B cell (primary cell): Measurements from ENCODE around the gene CLCA1. TPM values are rescaled to one million over a fixed set of nuclear protein-coding genes. Genes with fewer than 3 reads are reported as not detected.

Experiments
- ATAC-seq: fragments of 200-7000 bp; cut with Tn5 transposase; one replicate; pipeline ENCODE4 v1.10.0; 2021; ENCODE audit warnings: low read depth, mild to moderate bottlenecking, moderate number of reproducible peaks, moderate library complexity
- CTCF ChIA-PET: fragments of 350-600 bp; sonication (Branson Sonifier 250); formaldehyde crosslinking; loops from one replicate; lab custom pipeline; 2021; ENCODE audit warnings: antibody characterized with exemption, inconsistent platforms; lab: Charles Lee
- POLR2A ChIA-PET: fragments of 350-600 bp; sonication (Branson Sonifier 250); formaldehyde crosslinking; loops from one replicate; lab custom pipeline; 2021; ENCODE audit warnings: antibody characterized with exemption; lab: Charles Lee
- DNase-seq: peaks from one replicate; pipeline ENCODE4 v3.0.0; 2013
- H2AFZ ChIP-seq: 2 replicates; pipeline ENCODE4 v1.6.1; 2012; ENCODE audit warnings: mild to moderate bottlenecking, low read depth, low read length; ENCODE audit not compliant: insufficient read depth, poor library complexity, severe bottlenecking
- H3K27ac ChIP-seq, 2 donors: 1 replicate in 1 of 2; 2 replicates in 1 of 2; pipeline ENCODE4 v1.5.1; 2012 to 2013; ENCODE audit warnings: low read length in 2 of 2, mild to moderate bottlenecking in 2 of 2, moderate library complexity in 1 of 2
- H3K27me3 ChIP-seq, 4 experiments: fragments of 200-600 bp in 1 of 4; sonication (generic) in 1 of 4; replicated peaks in 1 of 4; 1 replicate in 2 of 4; 2 replicates in 2 of 4; pipeline versions ENCODE4 v1.6.1 to v1.7.0; 2013 to 2016; ENCODE audit warnings: low read length in 3 of 4, mild to moderate bottlenecking in 2 of 4, mixed read lengths in 1 of 4, moderate library complexity in 1 of 4; ENCODE audit not compliant: insufficient read depth in 4 of 4, control insufficient read depth in 3 of 4; ENCODE audit errors: control extremely low read depth in 1 of 4
- H3K36me3 ChIP-seq, 2 experiments: replicated peaks in 1 of 2; 1 replicate in 1 of 2; 2 replicates in 1 of 2; pipeline versions ENCODE4 v1.6.1 to v1.7.1; 2013; ENCODE audit warnings: low read length in 1 of 2; ENCODE audit not compliant: insufficient read depth in 2 of 2, control insufficient read depth in 1 of 2; ENCODE audit errors: control extremely low read depth in 1 of 2, extremely low read depth in 1 of 2
- H3K4me1 ChIP-seq, 2 donors: fragments of 200-600 bp in 1 of 2; sonication (generic) in 1 of 2; 1 replicate in 1 of 2; 2 replicates in 1 of 2; pipeline versions ENCODE4 v1.5.1 to v1.6.1; 2013 to 2017; ENCODE audit warnings: low read length in 2 of 2; ENCODE audit not compliant: control insufficient read depth in 2 of 2, insufficient read depth in 2 of 2
- H3K4me2 ChIP-seq: replicated peaks from 2 replicates; pipeline ENCODE3; 2012; ENCODE audit warnings: mild to moderate bottlenecking, low read depth, low read length; ENCODE audit not compliant: poor library complexity, severe bottlenecking
- H3K4me3 ChIP-seq, 5 experiments: fragments of 200-600 bp in 1 of 5; sonication (generic) in 1 of 5; 1 replicate in 3 of 5; 2 replicates in 2 of 5; pipeline versions ENCODE4 v1.5.1 to v1.7.0; 2011 to 2016; ENCODE audit warnings: low read length in 4 of 5, mild to moderate bottlenecking in 4 of 5, low read depth in 2 of 5, control low read depth in 1 of 5, moderate library complexity in 1 of 5; ENCODE audit not compliant: insufficient read depth in 1 of 5; ENCODE audit errors: control extremely low read depth in 1 of 5, extremely low read depth in 1 of 5
- H3K79me2 ChIP-seq: fragments of 200-600 bp; sonication (generic); one replicate; pipeline ENCODE4 v1.6.0; 2016; ENCODE audit warnings: low read length; ENCODE audit not compliant: control insufficient read depth, insufficient read depth
- H3K9ac ChIP-seq: fragments of 200-600 bp; sonication (generic); 2 replicates; pipeline ENCODE4 v1.6.1; 2017; ENCODE audit warnings: mild to moderate bottlenecking, low read length, moderate library complexity
- H3K9me3 ChIP-seq, 3 donors: one replicate each; pipeline versions ENCODE4 v1.6.1 to v1.7.1; 2013; ENCODE audit warnings: low read length in 2 of 3; ENCODE audit not compliant: control insufficient read depth in 2 of 3, insufficient read depth in 1 of 3; ENCODE audit errors: control extremely low read depth in 1 of 3
- H4K20me1 ChIP-seq: 2 replicates; pipeline ENCODE4 v1.6.0; 2012; ENCODE audit warnings: mild to moderate bottlenecking, low read length; ENCODE audit not compliant: insufficient read depth, control insufficient read depth, poor library complexity, severe bottlenecking
- H3K27ac Mint-ChIP-seq: one replicate; pipeline ENCODE4 v1.8.0; 2021; ENCODE audit warnings: mixed read lengths
- H3K27me3 Mint-ChIP-seq: one replicate; pipeline ENCODE4 v1.8.0; 2021; ENCODE audit warnings: mixed read lengths
- H3K4me1 Mint-ChIP-seq: one replicate; pipeline ENCODE4 v1.8.0; 2021; ENCODE audit warnings: mixed read lengths
- H3K4me3 Mint-ChIP-seq: one replicate; pipeline ENCODE4 v1.8.0; 2021; ENCODE audit warnings: mixed read lengths
- H3K9me3 Mint-ChIP-seq: one replicate; pipeline ENCODE4 v1.8.0; 2022; ENCODE audit warnings: mixed read lengths; ENCODE audit not compliant: insufficient read depth
- CTCF ChIP-seq: fragments of 200-600 bp; IDR thresholded peaks from one replicate; pipeline ENCODE4 v1.8.0; 2022; ENCODE audit warnings: antibody characterized with exemption, mild to moderate bottlenecking
- EZH2 ChIP-seq: IDR thresholded peaks from 2 replicates; pipeline ENCODE4 v1.6.1; 2012; ENCODE audit warnings: borderline replicate concordance, low read depth, mild to moderate bottlenecking, moderate library complexity, low read length; ENCODE audit not compliant: insufficient read depth, poor library complexity, severe bottlenecking
- WGBS: methylation state at CpG from one replicate; pipeline ENCODE4 v1.1.5; 2013; ENCODE audit warnings: missing lambda C conversion rate; ENCODE audit not compliant: insufficient coverage; 5-methylcytosine and 5-hydroxymethylcytosine counted together
- intact Hi-C: fragments of 100-400 bp; cut with micrococcal nuclease; formaldehyde crosslinking; loops from one replicate; pipeline ENCODE4 v1.10.0; 2022
- polyA plus RNA-seq: library from polyadenylated mRNA; depleted of rRNA; stranded (reverse); fragments of >200 nt; gene quantifications from 2 replicates; pipeline ENCODE4 v1.2.3, GENCODE V29; 2012
- total RNA-seq, 2 donors: library from RNA; stranded (reverse); fragments of 120-200 nt in 1 of 2; gene quantifications; 1 replicate in 1 of 2; 2 replicates in 1 of 2; pipeline versions ENCODE4 v1.2.3 to v1.2.4, GENCODE V29; 2013 to 2022

The CLCA1 gene
- total and polyA plus RNA-seq, 2 donors (not counting 1 experiment from before 2014, with no cell fraction given), result not detected

GRCh38 chr1:86508583-86508969 lies 39.8 kb downstream of the CLCA1 start:
- no peak overlapping the region for H3K4me3 Mint-ChIP-seq
- CTCF ChIA-PET, result interaction anchor here (0.9 to 6.7 kb wide), 6 partner anchors 9 to 231 kb away, joined by 3 to 53 read pairs (median 4); no protein-coding TSS in a partner anchor
- H3K36me3 ChIP-seq, result no peaks in the 10 kb centered on the region
- no peak overlapping the region for H2AFZ ChIP-seq
- H3K4me2 ChIP-seq, result no peak overlapping the region
- no peak overlapping the region for H3K4me3 ChIP-seq
- ATAC-seq, result no peak
- POLR2A ChIA-PET, result no interaction called here
- H3K9me3 Mint-ChIP-seq, result no peaks in the 10 kb centered on the region
- no peak overlapping the region for H3K27ac ChIP-seq
- peaks cover 20% of the 10 kb centered on the region for H3K27me3 Mint-ChIP-seq
- no peaks in the 10 kb centered on the region for H3K79me2 ChIP-seq
- no peaks in the 10 kb centered on the region for H4K20me1 ChIP-seq
- WGBS, result no CpG with 5 or more reads among the region's 2 CpGs
- H3K9ac ChIP-seq, result no peak overlapping the region
- no peak for TF ChIP-seq CTCF
- TF ChIP-seq EZH2, result no peak
- intact Hi-C loops, result no loop called here
- no peaks in the 10 kb centered on the region for H3K9me3 ChIP-seq
- no peaks in the 10 kb centered on the region for H3K4me1 Mint-ChIP-seq
- peaks cover 0 to under 1% (median 0%) of the 10 kb centered on the region in 4 experiments for H3K27me3 ChIP-seq
- H3K27ac Mint-ChIP-seq, result no peak overlapping the region
- DNase-seq, result no peak
- peaks cover 0 to 7% of the 10 kb centered on the region in 2 donors for H3K4me1 ChIP-seq

- ATAC-seq (no peak), DNase-seq (no peak)
- Histone ChIP-seq H3K4me3 (no peak overlapping the region), H3K4me2 (no peak overlapping the region), H2AFZ (no peak overlapping the region), H3K9me3 (no peaks in the 10 kb centered on the region), H3K4me1 (no peaks in the 10 kb centered on the region), H3K27ac (no peak overlapping the region), H3K9ac (no peak overlapping the region), H3K27me3 (peaks cover 0 to 3% (median 0%) of the 10 kb centered on the region in 4 experiments), H4K20me1 (no peaks in the 10 kb centered on the region), H3K36me3 (no peaks in the 10 kb centered on the region), H3K79me2 (no peaks in the 10 kb centered on the region)
- WGBS, result 50% methylated on average over 1 of the region's 2 CpGs
- no peaks in the 10 kb centered on the region for H3K27me3 Mint-ChIP-seq
- no peak overlapping the region for H3K27ac Mint-ChIP-seq
- no peaks in the 10 kb centered on the region for H3K9me3 Mint-ChIP-seq
- POLR2A ChIA-PET, result interaction anchor here (0.6 kb wide), 1 partner anchor 134 kb away, joined by 3 read pairs; no protein-coding TSS in a partner anchor
- H3K4me1 Mint-ChIP-seq, result no peaks in the 10 kb centered on the region
- no peak overlapping the region for H3K4me3 Mint-ChIP-seq
- CTCF ChIA-PET, result interaction anchor here (0.8 to 1.2 kb wide), 6 partner anchors 14 to 228 kb away, joined by 3 to 8 read pairs (median 4); no protein-coding TSS in a partner anchor
- TF ChIP-seq CTCF, result no peak
- intact Hi-C loops, result no loop called here
Observed at GRCh38 chr1:86515597-86515996, 46.9 kb downstream of the CLCA1 start.
